ENCODE data around the gene HIBCH. TPM values are rescaled to one million over a fixed set of nuclear protein-coding genes. Genes with fewer than 3 reads are reported as not detected.

Gene HIBCH
- total and polyA plus RNA-seq, 2 experiments from 2014 or later, result 25.7 to 42.3 TPM

DNA sequence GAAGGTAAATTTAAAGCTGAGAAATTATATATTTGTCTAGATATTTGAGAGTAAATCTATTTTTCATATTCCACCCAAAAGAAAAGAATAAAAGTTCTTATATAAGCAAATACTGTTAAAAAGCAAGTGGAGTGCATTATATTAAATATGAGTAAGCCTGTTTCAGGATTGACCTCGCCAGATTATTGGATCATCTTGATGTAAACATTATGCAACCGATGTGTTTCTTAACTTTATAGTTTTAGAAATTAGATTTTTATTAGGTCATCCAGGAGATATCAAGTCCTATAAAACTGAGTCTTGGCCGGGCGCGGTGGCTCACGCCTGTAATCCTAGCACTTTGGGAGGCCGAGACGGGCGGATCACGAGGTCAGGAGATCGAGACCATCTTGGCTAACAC lies 156.8 kb downstream of the HIBCH start (continued):
- no peak for TF ChIP-seq CTCF (conservative IDR thresholded peaks at IDR 0.05; ENCODE audit: low read depth in 2 of 2)

- no peak overlapping the region for H3K27ac ChIP-seq (ENCODE audit: low read depth)
- no peak overlapping the region for H3K4me3 ChIP-seq
- H3K9me2 ChIP-seq (ENCODE audit: insufficient read depth), result no peaks in the 10 kb centered on the region
- no peaks in the 10 kb centered on the region for H3F3A ChIP-seq (replicated peaks; ENCODE audit: low read depth)
- H3K4me3 Mint-ChIP-seq, result no peak overlapping the region
- no peak for ATAC-seq
- no peaks in the 10 kb centered on the region for H3K27me3 Mint-ChIP-seq (ENCODE audit: insufficient read depth, low read depth, poor library complexity)
- H3K79me2 ChIP-seq (replicated peaks; ENCODE audit: insufficient read depth), result no peaks in the 10 kb centered on the region
- no peak overlapping the region for H3K4me2 ChIP-seq
- H3K27me3 ChIP-seq (ENCODE audit: insufficient read depth), result no peaks in the 10 kb centered on the region
- no peak overlapping the region for H3K27ac Mint-ChIP-seq
- H3K36me3 ChIP-seq (ENCODE audit: insufficient read depth), result no peaks in the 10 kb centered on the region
- no peaks in the 10 kb centered on the region for H4K20me1 ChIP-seq (replicated peaks; ENCODE audit: insufficient read depth)
- no peaks in the 10 kb centered on the region for H3K4me1 ChIP-seq (ENCODE audit: insufficient read depth)
- H2AFZ ChIP-seq, result peak overlapping the region; percentile 19; the same call in 1 of the 2 replicates
- H3K9me3 Mint-ChIP-seq, result no peaks in the 10 kb centered on the region
- DNase-seq (ENCODE audit: low spot score), result no peak
- no peaks in the 10 kb centered on the region for H3K36me3 Mint-ChIP-seq (ENCODE audit: low read depth)
- peaks cover 12% of the 10 kb centered on the region for H3K4me1 Mint-ChIP-seq
- no peak for TF ChIP-seq EZH2phosphoT487 (IDR thresholded peaks at IDR 0.05; ENCODE audit: unreplicated experiment)
- TF ChIP-seq EZH2 (IDR thresholded peaks at IDR 0.05; ENCODE audit: low read depth, unreplicated experiment), result no peak
- TF ChIP-seq POLR2AphosphoS5 (IDR thresholded peaks at IDR 0.05; ENCODE audit: low read depth), result no peak
- no peak for TF ChIP-seq JUNB (IDR thresholded peaks at IDR 0.05; ENCODE audit: unreplicated experiment)
- TF ChIP-seq, protein P1, sequence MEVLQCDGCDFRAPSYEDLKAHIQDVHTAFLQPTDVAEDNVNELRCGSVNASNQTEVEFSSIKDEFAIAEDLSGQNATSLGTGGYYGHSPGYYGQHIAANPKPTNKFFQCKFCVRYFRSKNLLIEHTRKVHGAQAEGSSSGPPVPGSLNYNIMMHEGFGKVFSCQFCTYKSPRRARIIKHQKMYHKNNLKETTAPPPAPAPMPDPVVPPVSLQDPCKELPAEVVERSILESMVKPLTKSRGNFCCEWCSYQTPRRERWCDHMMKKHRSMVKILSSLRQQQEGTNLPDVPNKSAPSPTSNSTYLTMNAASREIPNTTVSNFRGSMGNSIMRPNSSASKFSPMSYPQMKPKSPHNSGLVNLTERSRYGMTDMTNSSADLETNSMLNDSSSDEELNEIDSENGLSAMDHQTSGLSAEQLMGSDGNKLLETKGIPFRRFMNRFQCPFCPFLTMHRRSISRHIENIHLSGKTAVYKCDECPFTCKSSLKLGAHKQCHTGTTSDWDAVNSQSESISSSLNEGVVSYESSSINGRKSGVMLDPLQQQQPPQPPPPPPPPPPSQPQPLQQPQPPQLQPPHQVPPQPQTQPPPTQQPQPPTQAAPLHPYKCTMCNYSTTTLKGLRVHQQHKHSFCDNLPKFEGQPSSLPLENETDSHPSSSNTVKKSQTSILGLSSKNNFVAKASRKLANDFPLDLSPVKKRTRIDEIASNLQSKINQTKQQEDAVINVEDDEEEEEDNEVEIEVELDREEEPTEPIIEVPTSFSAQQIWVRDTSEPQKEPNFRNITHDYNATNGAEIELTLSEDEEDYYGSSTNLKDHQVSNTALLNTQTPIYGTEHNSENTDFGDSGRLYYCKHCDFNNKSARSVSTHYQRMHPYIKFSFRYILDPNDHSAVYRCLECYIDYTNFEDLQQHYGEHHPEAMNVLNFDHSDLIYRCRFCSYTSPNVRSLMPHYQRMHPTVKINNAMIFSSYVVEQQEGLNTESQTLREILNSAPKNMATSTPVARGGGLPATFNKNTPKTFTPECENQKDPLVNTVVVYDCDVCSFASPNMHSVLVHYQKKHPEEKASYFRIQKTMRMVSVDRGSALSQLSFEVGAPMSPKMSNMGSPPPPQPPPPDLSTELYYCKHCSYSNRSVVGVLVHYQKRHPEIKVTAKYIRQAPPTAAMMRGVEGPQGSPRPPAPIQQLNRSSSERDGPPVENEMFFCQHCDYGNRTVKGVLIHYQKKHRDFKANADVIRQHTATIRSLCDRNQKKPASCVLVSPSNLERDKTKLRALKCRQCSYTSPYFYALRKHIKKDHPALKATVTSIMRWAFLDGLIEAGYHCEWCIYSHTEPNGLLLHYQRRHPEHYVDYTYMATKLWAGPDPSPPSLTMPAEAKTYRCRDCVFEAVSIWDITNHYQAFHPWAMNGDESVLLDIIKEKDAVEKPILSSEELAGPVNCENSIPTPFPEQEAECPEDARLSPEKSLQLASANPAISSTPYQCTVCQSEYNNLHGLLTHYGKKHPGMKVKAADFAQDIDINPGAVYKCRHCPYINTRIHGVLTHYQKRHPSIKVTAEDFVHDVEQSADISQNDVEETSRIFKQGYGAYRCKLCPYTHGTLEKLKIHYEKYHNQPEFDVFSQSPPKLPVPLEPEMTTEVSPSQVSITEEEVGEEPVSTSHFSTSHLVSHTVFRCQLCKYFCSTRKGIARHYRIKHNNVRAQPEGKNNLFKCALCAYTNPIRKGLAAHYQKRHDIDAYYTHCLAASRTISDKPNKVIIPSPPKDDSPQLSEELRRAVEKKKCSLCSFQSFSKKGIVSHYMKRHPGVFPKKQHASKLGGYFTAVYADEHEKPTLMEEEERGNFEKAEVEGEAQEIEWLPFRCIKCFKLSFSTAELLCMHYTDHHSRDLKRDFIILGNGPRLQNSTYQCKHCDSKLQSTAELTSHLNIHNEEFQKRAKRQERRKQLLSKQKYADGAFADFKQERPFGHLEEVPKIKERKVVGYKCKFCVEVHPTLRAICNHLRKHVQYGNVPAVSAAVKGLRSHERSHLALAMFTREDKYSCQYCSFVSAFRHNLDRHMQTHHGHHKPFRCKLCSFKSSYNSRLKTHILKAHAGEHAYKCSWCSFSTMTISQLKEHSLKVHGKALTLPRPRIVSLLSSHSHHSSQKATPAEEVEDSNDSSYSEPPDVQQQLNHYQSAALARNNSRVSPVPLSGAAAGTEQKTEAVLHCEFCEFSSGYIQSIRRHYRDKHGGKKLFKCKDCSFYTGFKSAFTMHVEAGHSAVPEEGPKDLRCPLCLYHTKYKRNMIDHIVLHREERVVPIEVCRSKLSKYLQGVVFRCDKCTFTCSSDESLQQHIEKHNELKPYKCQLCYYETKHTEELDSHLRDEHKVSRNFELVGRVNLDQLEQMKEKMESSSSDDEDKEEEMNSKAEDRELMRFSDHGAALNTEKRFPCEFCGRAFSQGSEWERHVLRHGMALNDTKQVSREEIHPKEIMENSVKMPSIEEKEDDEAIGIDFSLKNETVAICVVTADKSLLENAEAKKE (CRISPR knock-in tag; IDR thresholded peaks at IDR 0.05), result no peak
- TF ChIP-seq, protein P2, sequence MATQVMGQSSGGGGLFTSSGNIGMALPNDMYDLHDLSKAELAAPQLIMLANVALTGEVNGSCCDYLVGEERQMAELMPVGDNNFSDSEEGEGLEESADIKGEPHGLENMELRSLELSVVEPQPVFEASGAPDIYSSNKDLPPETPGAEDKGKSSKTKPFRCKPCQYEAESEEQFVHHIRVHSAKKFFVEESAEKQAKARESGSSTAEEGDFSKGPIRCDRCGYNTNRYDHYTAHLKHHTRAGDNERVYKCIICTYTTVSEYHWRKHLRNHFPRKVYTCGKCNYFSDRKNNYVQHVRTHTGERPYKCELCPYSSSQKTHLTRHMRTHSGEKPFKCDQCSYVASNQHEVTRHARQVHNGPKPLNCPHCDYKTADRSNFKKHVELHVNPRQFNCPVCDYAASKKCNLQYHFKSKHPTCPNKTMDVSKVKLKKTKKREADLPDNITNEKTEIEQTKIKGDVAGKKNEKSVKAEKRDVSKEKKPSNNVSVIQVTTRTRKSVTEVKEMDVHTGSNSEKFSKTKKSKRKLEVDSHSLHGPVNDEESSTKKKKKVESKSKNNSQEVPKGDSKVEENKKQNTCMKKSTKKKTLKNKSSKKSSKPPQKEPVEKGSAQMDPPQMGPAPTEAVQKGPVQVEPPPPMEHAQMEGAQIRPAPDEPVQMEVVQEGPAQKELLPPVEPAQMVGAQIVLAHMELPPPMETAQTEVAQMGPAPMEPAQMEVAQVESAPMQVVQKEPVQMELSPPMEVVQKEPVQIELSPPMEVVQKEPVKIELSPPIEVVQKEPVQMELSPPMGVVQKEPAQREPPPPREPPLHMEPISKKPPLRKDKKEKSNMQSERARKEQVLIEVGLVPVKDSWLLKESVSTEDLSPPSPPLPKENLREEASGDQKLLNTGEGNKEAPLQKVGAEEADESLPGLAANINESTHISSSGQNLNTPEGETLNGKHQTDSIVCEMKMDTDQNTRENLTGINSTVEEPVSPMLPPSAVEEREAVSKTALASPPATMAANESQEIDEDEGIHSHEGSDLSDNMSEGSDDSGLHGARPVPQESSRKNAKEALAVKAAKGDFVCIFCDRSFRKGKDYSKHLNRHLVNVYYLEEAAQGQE (IDR thresholded peaks at IDR 0.05; ENCODE audit: unreplicated experiment), result no peak
- no peak for TF ChIP-seq CREB1 (CRISPR knock-in tag; IDR thresholded peaks at IDR 0.05; ENCODE audit: low read depth)
- no peak for TF ChIP-seq ZNF114 (CRISPR knock-in tag; IDR thresholded peaks at IDR 0.05)
- TF ChIP-seq STAT1 (IDR thresholded peaks at IDR 0.05; ENCODE audit: unreplicated experiment), result no peak
- TF ChIP-seq ZNF331 (CRISPR knock-in tag; IDR thresholded peaks at IDR 0.05; ENCODE audit: low read depth), result no peak
- TF ChIP-seq CTCF (conservative IDR thresholded peaks at IDR 0.05; ENCODE audit: low read depth in 2 of 2), result no peak
- no peak for TF ChIP-seq NANOG (IDR thresholded peaks at IDR 0.05; ENCODE audit: borderline replicate concordance)
Measured at GRCh38 chr2:190159453-190159852, 160.2 kb downstream of the HIBCH start.
